Skeletal muscle cell (primary cell): ENCODE data around the gene RDH8.
A peak's percentile ranks its signal among the peaks of the same experiment; 100 is the strongest.

Experiments
- DNase-seq: peaks from one replicate; pipeline ENCODE4 v3.0.0-alpha.2; 2010; ENCODE audit warnings: low read depth
- H3K4me3 ChIP-seq: 2 replicates; pipeline ENCODE4 v1.5.1; 2011; ENCODE audit warnings: low read depth, mild to moderate bottlenecking, control low read depth, low read length, moderate library complexity

The RDH8 gene

DNA sequence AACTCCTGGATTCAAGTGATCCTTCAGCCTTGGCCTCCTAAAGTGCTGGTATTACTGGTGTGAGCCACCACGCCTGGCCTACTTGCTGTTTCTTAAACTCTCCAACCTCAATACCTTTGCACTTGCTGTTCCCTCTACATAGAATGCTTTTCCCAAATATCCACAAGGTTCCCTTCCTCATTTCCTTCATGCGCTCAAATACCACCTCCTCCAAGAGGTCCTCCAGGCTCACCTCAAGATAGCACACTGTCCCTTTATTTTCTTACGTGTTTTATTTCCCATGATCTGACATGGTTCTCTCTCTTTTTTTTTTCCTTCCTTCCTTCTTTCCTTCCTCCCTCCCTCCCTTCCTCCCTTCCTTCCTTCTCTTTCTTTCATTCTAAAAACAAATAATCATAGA lies 13.5 kb downstream of the RDH8 start:
- no peak overlapping the region for H3K4me3 ChIP-seq
- no peak for DNase-seq

DNA sequence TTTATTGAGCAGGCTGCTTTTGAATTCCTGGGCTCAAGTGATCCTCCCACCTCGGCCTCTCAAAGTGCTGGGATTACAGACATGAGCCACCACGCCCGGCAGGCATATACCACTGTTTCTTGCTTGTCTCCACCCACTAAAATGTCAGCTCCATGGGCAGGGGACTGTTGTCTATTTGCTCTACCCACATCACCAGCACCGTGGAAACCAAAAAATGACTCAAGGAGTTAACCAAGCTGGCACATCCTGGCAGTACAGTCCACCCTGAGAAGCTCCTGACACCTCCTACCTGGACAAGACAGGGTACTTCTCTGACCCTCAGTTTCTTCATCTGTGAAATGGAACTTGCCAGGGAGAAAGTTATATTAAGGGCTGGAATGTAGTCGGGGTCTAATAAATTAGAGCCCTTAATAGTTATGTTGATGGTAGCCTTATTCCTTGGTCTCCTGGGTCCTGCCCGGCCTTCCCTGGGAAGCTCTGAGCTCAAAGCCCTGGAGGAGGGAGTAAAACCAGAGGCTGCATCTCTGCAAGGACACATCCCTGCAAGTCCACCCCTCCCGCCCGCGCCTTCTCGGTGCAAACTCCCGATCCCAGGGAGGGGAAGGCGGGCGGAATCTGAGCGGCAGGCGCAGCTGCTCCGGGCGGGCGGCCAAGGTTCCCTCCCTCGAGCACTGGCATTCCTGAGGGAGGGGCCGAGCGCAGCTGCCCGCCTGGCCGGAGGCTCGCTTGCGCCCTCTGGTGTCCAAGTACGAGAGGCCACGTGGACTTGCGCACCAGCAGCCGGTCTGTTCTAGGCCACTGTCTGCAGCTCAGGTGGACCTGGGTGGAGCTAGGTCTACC lies 14.1 kb downstream of the RDH8 start:
- H3K4me3 ChIP-seq: no peak overlapping the region

DNA sequence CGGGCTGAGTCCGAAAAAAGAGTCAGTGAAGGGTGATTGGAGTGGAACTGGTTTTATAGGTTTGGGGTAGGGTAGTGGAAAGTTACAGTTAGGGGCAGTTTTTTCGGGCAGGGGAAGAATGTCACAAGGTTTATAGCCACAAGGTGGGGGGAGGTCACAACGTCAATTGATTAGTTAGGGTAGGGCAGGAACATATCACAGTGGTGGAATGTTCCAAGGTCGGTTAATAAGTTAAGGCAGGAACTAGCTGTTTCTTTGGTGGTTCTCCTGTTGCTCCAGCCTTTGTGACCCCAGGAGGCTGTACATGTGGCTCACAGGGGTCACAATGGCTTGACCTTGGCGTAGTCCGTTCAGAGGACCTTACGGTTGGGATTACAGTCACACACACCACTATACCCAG lies 20.3 kb downstream of the RDH8 start:
- H3K4me3 ChIP-seq: no peak overlapping the region
- no peak for DNase-seq

More for the DNA sequence above, 14.1 kb downstream of the RDH8 start:
- DNase-seq: peak; percentile 83

- no peak for DNase-seq
- H3K4me3 ChIP-seq: no peak overlapping the region
Observed at GRCh38 chr19:10036601-10037071, 23.4 kb downstream of the RDH8 start.

GRCh38 chr19:10037367-10037766 lies 24.1 kb downstream of the RDH8 start:
- no peak overlapping the region for H3K4me3 ChIP-seq
- no peak for DNase-seq

DNA sequence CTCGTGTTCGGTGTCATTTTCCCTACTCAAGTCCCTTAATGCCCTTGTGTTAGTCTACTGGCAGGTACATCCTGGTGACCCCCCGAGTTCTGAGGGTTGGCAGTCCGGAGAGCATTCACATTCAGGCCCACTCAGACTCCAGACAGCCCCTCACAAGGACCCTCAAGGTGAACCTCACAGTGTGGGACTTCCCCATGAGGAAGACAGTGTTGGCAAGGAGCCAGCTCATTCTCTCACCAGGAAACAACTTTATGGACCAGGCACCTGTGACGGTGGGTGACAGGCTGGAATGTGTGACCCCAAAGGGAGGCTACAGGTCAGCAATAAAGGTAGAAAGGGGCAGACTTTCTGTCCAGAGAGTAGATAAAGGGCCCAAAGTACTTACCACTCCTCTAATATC lies 24.5 kb downstream of the RDH8 start:
- H3K4me3 ChIP-seq: no peak overlapping the region
- no peak for DNase-seq

DNA sequence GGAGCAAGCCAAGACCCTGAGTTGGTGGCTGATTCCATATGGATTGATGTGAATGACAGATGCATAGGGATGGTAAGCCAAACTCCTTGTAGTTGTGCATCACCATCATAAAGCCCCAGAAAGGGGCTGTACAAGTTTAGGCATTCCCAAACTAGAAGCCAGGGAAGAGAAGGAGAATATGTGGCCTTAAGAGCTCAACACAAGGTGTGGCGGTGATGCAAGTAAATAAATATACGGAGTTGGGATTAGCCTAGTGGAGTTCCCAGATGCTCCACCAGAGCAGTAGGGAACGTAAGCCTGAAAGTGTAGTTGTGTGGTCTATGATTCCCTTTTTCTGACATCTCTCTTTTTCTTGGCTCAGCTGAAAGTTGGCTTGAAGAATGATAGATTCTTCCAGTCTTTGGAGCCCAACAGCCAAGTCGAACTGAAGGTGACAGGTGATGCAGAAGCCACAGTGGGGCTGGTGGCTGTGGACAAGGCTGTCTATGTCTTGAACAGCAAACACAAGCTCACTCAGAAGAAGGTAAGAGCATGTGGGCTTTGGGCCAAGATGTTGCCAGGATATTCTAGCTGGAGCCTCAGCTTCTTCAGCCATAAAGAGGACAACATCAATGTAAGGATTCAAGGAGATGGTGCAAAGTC lies 30.1 kb downstream of the RDH8 start:
- no peak overlapping the region for H3K4me3 ChIP-seq
- no peak for DNase-seq

- no peak overlapping the region for H3K4me3 ChIP-seq
- no peak for DNase-seq
Observed at GRCh38 chr19:10044390-10044789, 31.1 kb downstream of the RDH8 start.

GRCh38 chr19:10045371-10045770 lies 32.1 kb downstream of the RDH8 start:
- DNase-seq: no peak
- H3K4me3 ChIP-seq: no peak overlapping the region

GRCh38 chr19:10049626-10050025 lies 36.3 kb downstream of the RDH8 start:
- DNase-seq: no peak
- no peak overlapping the region for H3K4me3 ChIP-seq

DNA sequence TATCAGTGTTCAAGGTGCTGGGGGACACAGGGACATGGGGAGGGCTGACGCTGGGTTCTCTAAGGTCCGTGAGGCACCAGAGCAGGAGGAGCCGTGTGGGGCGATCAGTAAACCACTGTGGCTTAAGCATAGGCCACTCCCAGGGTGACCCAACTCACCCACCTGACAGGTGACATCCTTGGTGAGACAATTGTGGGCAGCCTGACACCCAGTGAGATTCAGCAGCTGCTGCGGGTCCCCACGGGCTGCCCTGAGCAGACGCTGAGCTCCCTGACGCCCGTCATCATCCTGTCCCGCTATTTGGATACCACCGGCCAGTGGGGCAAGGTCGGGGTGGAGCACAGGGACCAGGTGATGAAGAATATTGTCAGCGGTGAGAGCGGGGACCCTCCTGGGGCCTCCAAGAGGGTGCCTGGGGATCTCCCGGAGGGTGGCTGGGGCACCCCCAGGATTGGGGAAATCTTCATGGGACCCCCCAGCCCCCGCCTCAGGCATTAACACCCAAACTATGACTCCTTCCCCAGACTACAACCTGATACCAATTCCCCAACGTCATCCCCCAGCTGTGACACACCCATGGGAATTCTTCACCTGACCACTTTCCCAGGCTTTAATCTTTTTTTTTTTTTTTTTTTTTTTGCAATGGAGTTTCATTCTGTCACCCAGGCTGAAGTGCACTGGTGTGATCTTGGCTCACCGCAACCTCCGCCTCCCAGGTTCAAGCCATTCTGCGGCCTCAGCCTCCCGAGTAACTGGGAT lies 39.5 kb downstream of the RDH8 start:
- DNase-seq: no peak
- H3K4me3 ChIP-seq: no peak overlapping the region

GRCh38 chr19:10061717-10062310 lies 48.5 kb downstream of the RDH8 start:
- DNase-seq: no peak
- H3K4me3 ChIP-seq: no peak overlapping the region

DNA sequence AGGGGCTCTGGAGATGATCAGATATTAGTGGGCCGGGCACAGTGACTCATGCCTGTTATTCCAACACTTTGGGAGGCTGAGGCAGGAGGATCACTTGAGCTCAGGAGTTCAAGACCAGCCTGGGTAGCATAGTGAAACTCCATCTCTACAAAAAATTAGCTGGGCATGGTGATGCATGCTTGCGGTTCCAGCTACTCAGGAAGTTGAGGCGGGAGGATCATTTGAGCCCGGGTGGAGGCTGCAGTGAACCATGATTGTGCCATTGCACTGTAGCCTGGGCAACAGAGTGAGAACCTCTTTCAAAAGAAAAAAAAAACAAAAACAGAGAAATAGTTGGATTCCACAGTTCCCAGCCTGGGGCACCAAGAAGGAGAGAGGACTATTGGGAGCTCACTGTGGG lies 54.9 kb downstream of the RDH8 start:
- H3K4me3 ChIP-seq: no peak overlapping the region
- no peak for DNase-seq

DNA sequence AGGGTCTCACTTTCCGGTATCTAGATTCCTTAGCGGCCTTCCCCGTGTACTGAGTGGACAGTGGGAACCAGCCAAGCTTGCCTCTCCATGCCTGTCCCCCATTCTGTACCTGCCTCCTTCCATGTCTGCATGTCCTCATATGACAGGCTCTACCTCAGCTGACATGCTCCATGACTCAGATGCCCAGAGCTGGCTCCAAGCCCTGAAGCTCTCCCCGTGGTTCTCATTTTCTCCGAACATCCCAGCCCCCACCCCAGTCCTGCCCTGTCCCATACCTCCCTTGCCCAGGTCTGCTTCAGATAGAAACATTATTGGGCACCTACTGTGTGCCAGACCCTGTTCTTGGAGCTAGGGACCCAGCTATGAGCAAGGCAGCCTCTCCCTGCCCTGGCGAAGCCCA lies 55.8 kb downstream of the RDH8 start:
- H3K4me3 ChIP-seq: no peak overlapping the region
- DNase-seq: no peak

- no peak for DNase-seq
- no peak overlapping the region for H3K4me3 ChIP-seq
Observed at GRCh38 chr19:10070730-10071446, 57.6 kb downstream of the RDH8 start.
